ENCODE results near the gene EMID1.
A peak's percentile ranks its signal among the peaks of the same experiment; 100 is the strongest.

The EMID1 gene

GRCh38 chr22:29205594-29206371 is at the start of gene EMID1:
TSS of gene EMID1 (plus strand) at chr22:29205896. CDS start at chr22:29206039, 143 bp downstream.
- Mint-ChIP-seq H3K4me1 (peaks cover 22% of the 10 kb centered on the region), H3K4me3 (peak within 1 kb of the TSS; percentile 16), H3K27ac (no peak within 1 kb of the TSS), H3K36me3 (no peaks in the 10 kb centered on the region), H3K27me3 (peaks cover 90% of the 10 kb centered on the region), H3K9me3 (no peaks in the 10 kb centered on the region)
- peak; percentile 36 for DNase-seq
- CTCF ChIA-PET = interaction anchor here (1.0 to 2.7 kb wide), 3 partner anchors 24 to 52 kb away, joined by 3 to 10 read pairs (median 4); no protein-coding TSS in a partner anchor

- Mint-ChIP-seq H3K4me1 (peaks cover 3% of the 10 kb centered on the region), H3K27me3 (peaks cover 71% of the 10 kb centered on the region)
Observed at GRCh38 chr22:29155966-29156365, 49.7 kb upstream of the EMID1 start.

GRCh38 chr22:29156507-29156906 is 49.2 kb upstream of the EMID1 start:
- Mint-ChIP-seq H3K9me3 (no peaks in the 10 kb centered on the region), H3K27me3 (peaks cover 71% of the 10 kb centered on the region), H3K27ac (no peak overlapping the region), H3K36me3 (no peaks in the 10 kb centered on the region), H3K4me3 (no peak overlapping the region), H3K4me1 (peaks cover 3% of the 10 kb centered on the region)
- DNase-seq = no peak
- CTCF ChIA-PET = no interaction called here

More at GRCh38 chr22:29155966-29156365, 49.7 kb upstream of the EMID1 start:
- H3K4me3 Mint-ChIP-seq = no peak overlapping the region
- H3K27ac Mint-ChIP-seq = no peak overlapping the region
- no peak for DNase-seq
- H3K36me3 Mint-ChIP-seq = no peaks in the 10 kb centered on the region
- no peaks in the 10 kb centered on the region for H3K9me3 Mint-ChIP-seq
- CTCF ChIA-PET = interaction anchor here (0.6 kb wide), 1 partner anchor 51 kb away, joined by 3 read pairs; no protein-coding TSS in a partner anchor

GRCh38 chr22:29157759-29158535 is 47.7 kb upstream of the EMID1 start:
- CTCF ChIA-PET = interaction anchor here (0.5 to 1.4 kb wide), 2 partner anchors 88 to 951 kb away, joined by 3 to 4 read pairs; no protein-coding TSS in a partner anchor

GRCh38 chr22:29158546-29158945 is 47.1 kb upstream of the EMID1 start:
- no peaks in the 10 kb centered on the region for H3K36me3 Mint-ChIP-seq
- peaks cover 61% of the 10 kb centered on the region for H3K27me3 Mint-ChIP-seq
- H3K9me3 Mint-ChIP-seq = no peaks in the 10 kb centered on the region
- peaks cover 3% of the 10 kb centered on the region for H3K4me1 Mint-ChIP-seq
- no peak overlapping the region for H3K27ac Mint-ChIP-seq
- no peak overlapping the region for H3K4me3 Mint-ChIP-seq
- CTCF ChIA-PET = interaction anchor here (1.4 kb wide), 1 partner anchor 87 kb away, joined by 4 read pairs; no protein-coding TSS in a partner anchor
- DNase-seq = no peak

More at GRCh38 chr22:29157759-29158535, 47.7 kb upstream of the EMID1 start:
- Mint-ChIP-seq H3K27ac (no peak overlapping the region), H3K27me3 (peaks cover 63% of the 10 kb centered on the region), H3K9me3 (no peaks in the 10 kb centered on the region), H3K36me3 (no peaks in the 10 kb centered on the region), H3K4me3 (no peak overlapping the region), H3K4me1 (peaks cover 3% of the 10 kb centered on the region)
- DNase-seq = no peak

GRCh38 chr22:29163808-29164207 is 41.9 kb upstream of the EMID1 start:
- Mint-ChIP-seq H3K27ac (no peak overlapping the region), H3K36me3 (no peaks in the 10 kb centered on the region), H3K27me3 (peaks cover 53% of the 10 kb centered on the region), H3K9me3 (no peaks in the 10 kb centered on the region), H3K4me1 (peaks cover 20% of the 10 kb centered on the region), H3K4me3 (no peak overlapping the region)
- CTCF ChIA-PET = interaction anchor here (1.2 kb wide), 1 partner anchor 81 kb away, joined by 4 read pairs; no protein-coding TSS in a partner anchor
- DNase-seq = no peak

GRCh38 chr22:29165321-29166060 is 40.2 kb upstream of the EMID1 start:
- no peaks in the 10 kb centered on the region for H3K36me3 Mint-ChIP-seq
- CTCF ChIA-PET = no interaction called here

GRCh38 chr22:29166180-29166579 is 39.5 kb upstream of the EMID1 start:
- no peak for DNase-seq
- H3K36me3 Mint-ChIP-seq = no peaks in the 10 kb centered on the region
- H3K9me3 Mint-ChIP-seq = no peaks in the 10 kb centered on the region
- CTCF ChIA-PET = no interaction called here
- no peak overlapping the region for H3K4me3 Mint-ChIP-seq
- peaks cover 20% of the 10 kb centered on the region for H3K4me1 Mint-ChIP-seq
- no peak overlapping the region for H3K27ac Mint-ChIP-seq
- H3K27me3 Mint-ChIP-seq = peaks cover 63% of the 10 kb centered on the region

More at GRCh38 chr22:29165321-29166060, 40.2 kb upstream of the EMID1 start:
- DNase-seq = no peak
- Mint-ChIP-seq H3K4me1 (peaks cover 20% of the 10 kb centered on the region), H3K4me3 (no peak overlapping the region), H3K27ac (no peak overlapping the region), H3K27me3 (peaks cover 60% of the 10 kb centered on the region), H3K9me3 (no peaks in the 10 kb centered on the region)

- no peaks in the 10 kb centered on the region for H3K36me3 Mint-ChIP-seq
- CTCF ChIA-PET = interaction anchor here (0.7 to 1.3 kb wide), 3 partner anchors 13 to 1641 kb away, joined by 3 to 7 read pairs (median 3); no protein-coding TSS in a partner anchor
- no peaks in the 10 kb centered on the region for H3K9me3 Mint-ChIP-seq
- H3K4me3 Mint-ChIP-seq = peak overlapping the region; percentile 5
- peak; percentile 62 for DNase-seq
- H3K27ac Mint-ChIP-seq = no peak overlapping the region
- peaks cover 67% of the 10 kb centered on the region for H3K27me3 Mint-ChIP-seq
- peaks cover 20% of the 10 kb centered on the region for H3K4me1 Mint-ChIP-seq
Observed at GRCh38 chr22:29167032-29167911, 38.4 kb upstream of the EMID1 start.

GRCh38 chr22:29171721-29172120 is 34.0 kb upstream of the EMID1 start:
- CTCF ChIA-PET = no interaction called here
- Mint-ChIP-seq H3K36me3 (no peaks in the 10 kb centered on the region), H3K4me3 (no peak overlapping the region), H3K27me3 (peaks cover 53% of the 10 kb centered on the region), H3K27ac (no peak overlapping the region), H3K4me1 (peaks cover 11% of the 10 kb centered on the region), H3K9me3 (peaks cover 5% of the 10 kb centered on the region)
- no peak for DNase-seq

GRCh38 chr22:29172216-29172615 is 33.5 kb upstream of the EMID1 start:
- no peak for DNase-seq
- H3K4me1 Mint-ChIP-seq = peaks cover 6% of the 10 kb centered on the region
- H3K27me3 Mint-ChIP-seq = peaks cover 53% of the 10 kb centered on the region
- CTCF ChIA-PET = no interaction called here
- no peaks in the 10 kb centered on the region for H3K36me3 Mint-ChIP-seq
- H3K27ac Mint-ChIP-seq = no peak overlapping the region
- peaks cover 5% of the 10 kb centered on the region for H3K9me3 Mint-ChIP-seq
- no peak overlapping the region for H3K4me3 Mint-ChIP-seq

- CTCF ChIA-PET = no interaction called here
- no peak for DNase-seq
- Mint-ChIP-seq H3K9me3 (peaks cover 5% of the 10 kb centered on the region), H3K4me1 (no peaks in the 10 kb centered on the region), H3K27ac (no peak overlapping the region), H3K27me3 (peaks cover 32% of the 10 kb centered on the region), H3K36me3 (no peaks in the 10 kb centered on the region), H3K4me3 (no peak overlapping the region)
Observed at GRCh38 chr22:29175312-29175835, 30.3 kb upstream of the EMID1 start.
